Measurements from ENCODE around the gene SDC4.

SDC4 gene

GRCh38 chr20:45363611-45364492 is 15.6 kb upstream of the SDC4 start:
- H3K27ac ChIP-seq (ENCODE audit: low read depth, low read length) = peak overlapping the region; percentile 95
- H3K9me3 ChIP-seq (ENCODE audit: control insufficient read depth, insufficient read depth, low read length) = no peaks in the 10 kb centered on the region
- H3K36me3 ChIP-seq (ENCODE audit: control insufficient read depth, insufficient read depth, low read length) = peaks cover 31% of the 10 kb centered on the region
- no peaks in the 10 kb centered on the region for H3K27me3 ChIP-seq (ENCODE audit: control insufficient read depth, insufficient read depth, low read length)
- H3K4me3 ChIP-seq (ENCODE audit: low read depth, low read length) = peak overlapping the region; percentile 89
- 0 out of 2 replicates have a peak overlapping the region, but pooled peaks have one; percentile 8 for H3K9ac ChIP-seq (ENCODE audit: low read depth, low read length)
- 0 out of 2 replicates have a peak, but pooled peaks cover 2% of the 10 kb centered on the region for H3K4me1 ChIP-seq (ENCODE audit: control insufficient read depth, insufficient read depth, low read length)

GRCh38 chr20:45362804-45363610 is 14.8 kb upstream of the SDC4 start, which contains the start of gene SYS1:
SYS1 (plus strand) TSS chr20:45363156; CDS start chr20:45363532, 376 bp downstream.
- Histone ChIP-seq H3K4me1 (ENCODE audit: control insufficient read depth, insufficient read depth, low read length) (peaks cover 10% of the 10 kb centered on the region), H3K9ac (ENCODE audit: low read depth, low read length) (peak within 1 kb of the TSS; percentile 68), H3K9me3 (ENCODE audit: control insufficient read depth, insufficient read depth, low read length) (no peaks in the 10 kb centered on the region), H3K27me3 (ENCODE audit: control insufficient read depth, insufficient read depth, low read length) (no peaks in the 10 kb centered on the region), H3K4me3 (ENCODE audit: low read depth, low read length) (peak within 1 kb of the TSS; percentile 89), H3K36me3 (ENCODE audit: control insufficient read depth, insufficient read depth, low read length) (peaks cover 27% of the 10 kb centered on the region), H3K27ac (ENCODE audit: low read depth, low read length) (peak within 1 kb of the TSS; percentile 95)

GRCh38 chr20:45361793-45362192 is 13.6 kb upstream of the SDC4 start:
- H3K27me3 ChIP-seq (ENCODE audit: control insufficient read depth, insufficient read depth, low read length) = no peaks in the 10 kb centered on the region

GRCh38 chr20:45359406-45360148 is 11.4 kb upstream of the SDC4 start:
- no peak overlapping the region for H3K4me3 ChIP-seq (ENCODE audit: low read depth, low read length)
- H3K4me1 ChIP-seq (ENCODE audit: control insufficient read depth, insufficient read depth, low read length) = peaks cover 13% of the 10 kb centered on the region
- no peaks in the 10 kb centered on the region for H3K9me3 ChIP-seq (ENCODE audit: control insufficient read depth, insufficient read depth, low read length)
- H3K27ac ChIP-seq (ENCODE audit: low read depth, low read length) = no peak overlapping the region
- no peak overlapping the region for H3K9ac ChIP-seq (ENCODE audit: low read depth, low read length)
- H3K27me3 ChIP-seq (ENCODE audit: control insufficient read depth, insufficient read depth, low read length) = no peaks in the 10 kb centered on the region
- no peaks in the 10 kb centered on the region for H3K36me3 ChIP-seq (ENCODE audit: control insufficient read depth, insufficient read depth, low read length)

More at GRCh38 chr20:45361793-45362192, 13.6 kb upstream of the SDC4 start:
- H3K27ac ChIP-seq (ENCODE audit: low read depth, low read length) = no peak overlapping the region
- no peak overlapping the region for H3K9ac ChIP-seq (ENCODE audit: low read depth, low read length)
- H3K9me3 ChIP-seq (ENCODE audit: control insufficient read depth, insufficient read depth, low read length) = no peaks in the 10 kb centered on the region
- peaks cover 13% of the 10 kb centered on the region for H3K4me1 ChIP-seq (ENCODE audit: control insufficient read depth, insufficient read depth, low read length)
- peaks cover 15% of the 10 kb centered on the region for H3K36me3 ChIP-seq (ENCODE audit: control insufficient read depth, insufficient read depth, low read length)
- no peak overlapping the region for H3K4me3 ChIP-seq (ENCODE audit: low read depth, low read length)

GRCh38 chr20:45359069-45359405 is 10.8 kb upstream of the SDC4 start:
- H3K9ac ChIP-seq (ENCODE audit: low read depth, low read length) = no peak overlapping the region
- no peak overlapping the region for H3K4me3 ChIP-seq (ENCODE audit: low read depth, low read length)
- no peaks in the 10 kb centered on the region for H3K36me3 ChIP-seq (ENCODE audit: control insufficient read depth, insufficient read depth, low read length)
- H3K4me1 ChIP-seq (ENCODE audit: control insufficient read depth, insufficient read depth, low read length) = peaks cover 14% of the 10 kb centered on the region
- H3K27me3 ChIP-seq (ENCODE audit: control insufficient read depth, insufficient read depth, low read length) = no peaks in the 10 kb centered on the region
- no peak overlapping the region for H3K27ac ChIP-seq (ENCODE audit: low read depth, low read length)
- no peaks in the 10 kb centered on the region for H3K9me3 ChIP-seq (ENCODE audit: control insufficient read depth, insufficient read depth, low read length)

- H3K9me3 ChIP-seq (ENCODE audit: control insufficient read depth, insufficient read depth, low read length) = no peaks in the 10 kb centered on the region
- H3K36me3 ChIP-seq (ENCODE audit: control insufficient read depth, insufficient read depth, low read length) = no peaks in the 10 kb centered on the region
- H3K4me1 ChIP-seq (ENCODE audit: control insufficient read depth, insufficient read depth, low read length) = peaks cover 19% of the 10 kb centered on the region
- no peak overlapping the region for H3K27ac ChIP-seq (ENCODE audit: low read depth, low read length)
- no peak overlapping the region for H3K4me3 ChIP-seq (ENCODE audit: low read depth, low read length)
- no peak overlapping the region for H3K9ac ChIP-seq (ENCODE audit: low read depth, low read length)
- no peaks in the 10 kb centered on the region for H3K27me3 ChIP-seq (ENCODE audit: control insufficient read depth, insufficient read depth, low read length)
Measured at GRCh38 chr20:45358282-45359068, 10.3 kb upstream of the SDC4 start.

- H3K27ac ChIP-seq (ENCODE audit: low read depth, low read length) = peak overlapping the region; percentile 5
- H3K4me1 ChIP-seq (ENCODE audit: control insufficient read depth, insufficient read depth, low read length) = peaks cover 17% of the 10 kb centered on the region
- H3K36me3 ChIP-seq (ENCODE audit: control insufficient read depth, insufficient read depth, low read length) = no peaks in the 10 kb centered on the region
- no peaks in the 10 kb centered on the region for H3K9me3 ChIP-seq (ENCODE audit: control insufficient read depth, insufficient read depth, low read length)
- no peak overlapping the region for H3K4me3 ChIP-seq (ENCODE audit: low read depth, low read length)
- no peak overlapping the region for H3K9ac ChIP-seq (ENCODE audit: low read depth, low read length)
- H3K27me3 ChIP-seq (ENCODE audit: control insufficient read depth, insufficient read depth, low read length) = no peaks in the 10 kb centered on the region
Measured at GRCh38 chr20:45355209-45356084, 7.2 kb upstream of the SDC4 start.

- H3K9me3 ChIP-seq (ENCODE audit: control insufficient read depth, insufficient read depth, low read length) = no peaks in the 10 kb centered on the region
- H3K9ac ChIP-seq (ENCODE audit: low read depth, low read length) = no peak overlapping the region
- H3K4me3 ChIP-seq (ENCODE audit: low read depth, low read length) = no peak overlapping the region
- no peaks in the 10 kb centered on the region for H3K36me3 ChIP-seq (ENCODE audit: control insufficient read depth, insufficient read depth, low read length)
- no peak overlapping the region for H3K27ac ChIP-seq (ENCODE audit: low read depth, low read length)
- no peaks in the 10 kb centered on the region for H3K27me3 ChIP-seq (ENCODE audit: control insufficient read depth, insufficient read depth, low read length)
- H3K4me1 ChIP-seq (ENCODE audit: control insufficient read depth, insufficient read depth, low read length) = peaks cover 17% of the 10 kb centered on the region
Measured at GRCh38 chr20:45354423-45355208, 6.4 kb upstream of the SDC4 start.

GRCh38 chr20:45353746-45354145 is 5.5 kb upstream of the SDC4 start:
- Histone ChIP-seq H3K9me3 (ENCODE audit: control insufficient read depth, insufficient read depth, low read length) (no peaks in the 10 kb centered on the region), H3K27ac (ENCODE audit: low read depth, low read length) (no peak overlapping the region), H3K36me3 (ENCODE audit: control insufficient read depth, insufficient read depth, low read length) (no peaks in the 10 kb centered on the region)

More at GRCh38 chr20:45353746-45354145, 5.5 kb upstream of the SDC4 start:
- H3K4me3 ChIP-seq (ENCODE audit: low read depth, low read length) = no peak overlapping the region
- no peaks in the 10 kb centered on the region for H3K27me3 ChIP-seq (ENCODE audit: control insufficient read depth, insufficient read depth, low read length)
- H3K4me1 ChIP-seq (ENCODE audit: control insufficient read depth, insufficient read depth, low read length) = peaks cover 18% of the 10 kb centered on the region
- H3K9ac ChIP-seq (ENCODE audit: low read depth, low read length) = no peak overlapping the region
